ENCODE results near the gene TMCC3.

TMCC3 gene

DNA sequence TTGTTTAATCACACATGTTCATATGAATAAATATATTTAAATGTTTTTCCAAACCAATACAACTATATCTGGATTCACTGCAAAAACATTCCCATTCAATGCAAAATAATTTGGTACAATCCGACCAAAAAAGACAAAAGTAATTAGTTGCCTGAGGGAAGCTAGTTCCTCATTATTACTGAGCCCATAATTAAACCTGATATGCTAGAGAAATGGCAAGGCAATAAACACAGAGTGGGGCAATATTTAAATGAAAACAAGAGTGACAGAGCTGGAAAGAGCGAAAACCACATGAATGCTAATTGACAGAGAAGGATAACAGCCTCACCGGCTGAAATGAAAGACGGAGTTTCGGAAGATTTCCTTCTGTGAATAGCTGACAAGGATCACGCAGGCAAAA, 82.6 kb downstream of the TMCC3 start:
- Histone ChIP-seq H3K4me3 (ENCODE audit: low read depth, low read length) (no peak overlapping the region), H3K27me3 (replicated peaks) (no peaks in the 10 kb centered on the region), H3K27ac (no peak overlapping the region), H3K36me3 (replicated peaks) (no peaks in the 10 kb centered on the region)
- TF ChIP-seq, protein P1, sequence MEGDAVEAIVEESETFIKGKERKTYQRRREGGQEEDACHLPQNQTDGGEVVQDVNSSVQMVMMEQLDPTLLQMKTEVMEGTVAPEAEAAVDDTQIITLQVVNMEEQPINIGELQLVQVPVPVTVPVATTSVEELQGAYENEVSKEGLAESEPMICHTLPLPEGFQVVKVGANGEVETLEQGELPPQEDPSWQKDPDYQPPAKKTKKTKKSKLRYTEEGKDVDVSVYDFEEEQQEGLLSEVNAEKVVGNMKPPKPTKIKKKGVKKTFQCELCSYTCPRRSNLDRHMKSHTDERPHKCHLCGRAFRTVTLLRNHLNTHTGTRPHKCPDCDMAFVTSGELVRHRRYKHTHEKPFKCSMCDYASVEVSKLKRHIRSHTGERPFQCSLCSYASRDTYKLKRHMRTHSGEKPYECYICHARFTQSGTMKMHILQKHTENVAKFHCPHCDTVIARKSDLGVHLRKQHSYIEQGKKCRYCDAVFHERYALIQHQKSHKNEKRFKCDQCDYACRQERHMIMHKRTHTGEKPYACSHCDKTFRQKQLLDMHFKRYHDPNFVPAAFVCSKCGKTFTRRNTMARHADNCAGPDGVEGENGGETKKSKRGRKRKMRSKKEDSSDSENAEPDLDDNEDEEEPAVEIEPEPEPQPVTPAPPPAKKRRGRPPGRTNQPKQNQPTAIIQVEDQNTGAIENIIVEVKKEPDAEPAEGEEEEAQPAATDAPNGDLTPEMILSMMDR (IDR thresholded peaks at IDR 0.05; ENCODE audit: low read depth, low read length, missing control alignments), result no peak
- no peak for DNase-seq
- in situ Hi-C loops (cut with HindIII; ENCODE audit: low pct_ligation_motif_present, low sequenced_read_pairs), result no loop called here

DNA sequence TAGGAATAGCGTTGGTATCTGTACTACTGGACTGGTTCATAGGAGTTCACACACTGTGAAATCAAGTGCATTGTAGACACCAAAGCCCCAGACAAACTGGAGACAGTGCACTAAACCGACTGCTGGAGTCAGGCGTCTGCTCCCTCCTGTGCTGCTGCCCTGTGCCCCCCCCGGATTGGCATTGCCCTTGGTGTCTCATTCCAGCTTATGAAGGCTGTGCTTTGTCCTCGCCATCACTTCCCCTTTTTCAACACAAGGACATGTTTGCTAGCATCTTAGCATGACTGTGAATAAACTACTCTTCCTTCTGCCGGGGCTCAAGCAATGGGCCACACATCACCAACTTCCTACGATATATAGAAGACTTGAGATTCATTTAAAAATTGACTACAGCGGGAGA, 84.0 kb downstream of the TMCC3 start:
- Histone ChIP-seq H3K4me3 (ENCODE audit: low read depth, low read length) (no peak overlapping the region), H3K36me3 (replicated peaks) (no peaks in the 10 kb centered on the region), H3K27ac (no peak overlapping the region), H3K27me3 (replicated peaks) (no peaks in the 10 kb centered on the region)
- in situ Hi-C loops (cut with HindIII; ENCODE audit: low pct_ligation_motif_present, low sequenced_read_pairs), result no loop called here
- DNase-seq, result no peak
- TF ChIP-seq, protein P1 (IDR thresholded peaks at IDR 0.05; ENCODE audit: low read depth, low read length, missing control alignments), result no peak

DNA sequence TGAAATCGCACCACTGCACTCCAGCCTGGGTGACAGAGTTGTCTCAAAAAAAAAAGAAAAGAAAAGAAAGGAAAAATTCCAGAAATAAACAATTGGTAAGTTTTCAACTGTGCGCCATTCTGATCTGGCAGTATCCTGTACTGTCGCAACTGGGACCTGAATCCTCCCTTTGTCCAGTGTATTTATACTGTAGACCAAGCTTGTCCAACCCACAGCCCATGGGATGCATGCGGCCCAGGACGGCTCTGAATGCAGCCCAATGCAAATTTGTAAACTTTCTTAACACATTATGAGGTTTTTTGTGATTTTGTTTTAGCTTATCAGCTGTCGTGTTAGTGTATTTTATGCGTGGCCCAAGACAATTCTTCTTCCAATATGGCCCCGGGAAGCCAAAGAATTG, 84.7 kb downstream of the TMCC3 start:
- TF ChIP-seq, protein P1 (IDR thresholded peaks at IDR 0.05; ENCODE audit: low read depth, low read length, missing control alignments), result no peak
- Histone ChIP-seq H3K4me3 (ENCODE audit: low read depth, low read length) (no peak overlapping the region), H3K27me3 (replicated peaks) (no peaks in the 10 kb centered on the region), H3K27ac (no peak overlapping the region), H3K36me3 (replicated peaks) (no peaks in the 10 kb centered on the region)
- in situ Hi-C loops (cut with HindIII; ENCODE audit: low pct_ligation_motif_present, low sequenced_read_pairs), result no loop called here
- no peak for DNase-seq

DNA sequence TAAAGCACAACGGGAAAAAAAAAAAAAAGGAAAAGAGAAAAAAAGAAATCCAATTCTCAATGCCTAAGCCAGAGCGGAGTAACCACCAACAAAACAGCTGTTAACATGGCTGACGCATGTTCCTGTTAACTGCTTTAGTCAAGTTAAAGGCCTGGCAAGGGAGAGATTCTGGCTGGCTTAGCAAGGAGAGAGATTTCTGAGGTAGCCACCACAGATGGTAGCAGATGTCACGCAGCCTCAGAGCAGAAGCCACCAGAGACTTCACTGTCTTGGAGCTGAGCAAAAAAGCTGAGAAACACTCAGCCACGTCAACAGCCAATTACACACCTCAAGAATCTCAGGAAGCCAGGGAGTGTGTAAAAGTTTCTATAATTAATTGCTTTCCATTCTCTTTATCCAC, 87.1 kb downstream of the TMCC3 start:
- TF ChIP-seq, protein P1 (IDR thresholded peaks at IDR 0.05; ENCODE audit: low read depth, low read length, missing control alignments), result no peak
- H3K36me3 ChIP-seq (replicated peaks), result no peaks in the 10 kb centered on the region
- no peaks in the 10 kb centered on the region for H3K27me3 ChIP-seq (replicated peaks)
- no peak overlapping the region for H3K27ac ChIP-seq
- in situ Hi-C loops (cut with HindIII; ENCODE audit: low pct_ligation_motif_present, low sequenced_read_pairs), result no loop called here
- no peak overlapping the region for H3K4me3 ChIP-seq (ENCODE audit: low read depth, low read length)
- no peak for DNase-seq

DNA sequence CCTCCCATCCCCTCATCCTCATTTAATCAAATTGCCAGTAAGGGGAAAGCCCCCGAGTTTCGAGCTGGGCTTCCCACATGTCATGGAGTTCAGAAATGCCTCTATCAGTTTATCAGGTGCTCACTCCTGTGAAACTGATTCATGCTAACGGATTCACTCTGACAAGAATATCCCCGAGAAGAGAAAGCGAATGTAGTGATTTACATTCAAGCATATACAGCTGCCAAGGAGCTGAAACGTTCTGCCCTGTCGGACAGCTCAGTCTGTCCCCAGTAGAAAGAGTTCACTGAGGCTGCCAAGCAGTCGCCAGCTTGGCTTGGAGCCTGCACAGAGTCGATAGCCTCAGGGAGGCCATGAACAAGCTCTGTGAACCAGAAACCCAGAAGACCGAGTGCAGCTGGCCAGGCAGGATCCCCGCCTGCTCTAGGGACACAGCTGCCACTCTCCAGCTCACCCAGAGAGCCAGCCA, 88.4 kb downstream of the TMCC3 start:
- H3K4me3 ChIP-seq (ENCODE audit: low read depth, low read length), result no peak overlapping the region
- TF ChIP-seq, protein P1 (IDR thresholded peaks at IDR 0.05; ENCODE audit: low read depth, low read length, missing control alignments), result no peak
- in situ Hi-C loops (cut with HindIII; ENCODE audit: low pct_ligation_motif_present, low sequenced_read_pairs), result no loop called here
- H3K27ac ChIP-seq, result no peak overlapping the region
- DNase-seq, result no peak
- H3K27me3 ChIP-seq (replicated peaks), result no peaks in the 10 kb centered on the region
- H3K36me3 ChIP-seq (replicated peaks), result no peaks in the 10 kb centered on the region

DNA sequence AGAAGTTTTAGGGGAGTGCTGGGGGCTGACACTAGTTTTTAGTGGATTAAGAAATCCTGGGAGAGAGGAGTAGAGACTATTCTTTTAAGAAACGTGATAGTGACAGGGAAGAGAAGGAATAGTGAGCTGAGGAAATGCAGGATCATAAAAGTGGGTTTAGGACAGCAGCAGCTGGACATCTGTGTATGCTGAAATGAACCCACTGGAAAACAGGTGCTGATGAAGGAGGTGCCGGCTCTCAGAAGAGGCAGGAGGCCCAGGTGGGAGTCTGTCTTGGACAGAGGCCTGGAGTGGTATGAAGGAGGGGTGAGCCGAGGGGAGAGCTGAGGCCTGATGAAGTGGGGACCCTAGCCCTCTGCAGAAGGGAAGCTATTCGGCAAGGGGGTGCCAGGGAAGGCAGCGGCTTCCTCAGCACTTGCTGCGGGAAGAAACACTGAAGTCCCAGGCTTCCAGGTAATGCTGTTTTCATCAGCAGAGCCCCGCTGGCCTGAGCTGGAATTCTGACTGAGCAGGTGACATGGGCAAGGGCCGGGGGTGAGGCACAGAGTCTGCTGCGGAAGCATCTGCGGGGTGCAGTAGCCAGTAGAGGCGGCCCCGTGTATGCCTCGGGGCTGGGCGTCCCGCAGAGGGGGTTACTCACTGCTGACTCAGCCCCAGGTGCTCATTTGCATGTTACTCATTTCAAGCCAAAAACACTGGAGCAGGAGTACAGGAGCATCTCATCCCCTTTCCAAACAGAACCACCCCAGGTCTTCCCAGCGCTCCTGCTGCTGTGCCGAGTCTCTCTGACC, 89.7 kb downstream of the TMCC3 start:
- in situ Hi-C loops (cut with HindIII; ENCODE audit: low pct_ligation_motif_present, low sequenced_read_pairs), result no loop called here
- H3K27ac ChIP-seq, result no peak overlapping the region
- H3K4me3 ChIP-seq (ENCODE audit: low read depth, low read length), result no peak overlapping the region
- H3K36me3 ChIP-seq (replicated peaks), result no peaks in the 10 kb centered on the region
- TF ChIP-seq, protein P1 (IDR thresholded peaks at IDR 0.05; ENCODE audit: low read depth, low read length, missing control alignments), result no peak
- H3K27me3 ChIP-seq (replicated peaks), result no peaks in the 10 kb centered on the region
- peak; percentile 67 for DNase-seq
